ENCODE measurements around the gene FAM240A. TPM values are rescaled to one million over a fixed set of nuclear protein-coding genes. Genes with fewer than 3 reads are reported as not detected.
A peak's percentile ranks its signal among the peaks of the same experiment; 100 is the strongest.

FAM240A gene
- not detected for total RNA-seq

DNA sequence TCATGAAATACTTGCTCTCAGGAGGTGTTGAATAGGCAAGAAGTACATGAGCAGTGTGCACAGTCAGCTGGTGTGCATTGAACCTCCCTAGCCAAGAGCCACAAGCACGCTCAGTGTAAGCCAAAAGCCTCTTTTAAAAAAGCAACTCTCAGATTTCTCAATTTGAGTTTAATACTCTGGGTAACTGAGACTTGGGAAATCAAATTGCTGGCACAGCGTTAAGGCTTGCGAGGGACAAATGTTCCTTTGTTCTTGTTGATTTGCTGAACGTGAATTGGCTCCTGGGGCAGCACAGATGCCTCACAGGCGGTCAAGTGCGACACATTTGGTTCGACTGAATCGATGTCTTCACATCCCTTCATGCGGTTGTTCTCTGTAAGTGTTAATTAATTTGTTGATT is at the start of gene FAM240A:
TSS of gene FAM240A (plus strand) at position 202 of the 400 bp plus-strand sequence. CDS start at position 361, 159 bp downstream.
- ATAC-seq (no peak), DNase-seq (no peak)
- no peak within 1 kb of the TSS for H3K4me3 Mint-ChIP-seq
- H3K36me3 Mint-ChIP-seq: no peaks in the 10 kb centered on the region
- no peak within 1 kb of the TSS for H3K27ac Mint-ChIP-seq
- H3K4me1 Mint-ChIP-seq: no peaks in the 10 kb centered on the region
- H3K27me3 Mint-ChIP-seq: peaks cover 36% of the 10 kb centered on the region
- CTCF ChIA-PET: no interaction called here
- H3K9me3 Mint-ChIP-seq (ENCODE audit: low read depth): no peaks in the 10 kb centered on the region

GRCh38 chr3:46564190-46565021 is 47.9 kb upstream of the FAM240A start:
- ATAC-seq (no peak), DNase-seq (no peak)
- CTCF ChIA-PET: interaction anchor here (0.8 to 1.4 kb wide), 5 partner anchors 13 to 76 kb away, joined by 3 to 16 read pairs (median 3); no protein-coding TSS in a partner anchor
- peaks cover 4% of the 10 kb centered on the region for H3K9me3 Mint-ChIP-seq (ENCODE audit: low read depth)
- H3K36me3 Mint-ChIP-seq: peaks cover 4% of the 10 kb centered on the region
- H3K4me1 Mint-ChIP-seq: peaks cover 15% of the 10 kb centered on the region
- peaks cover 42% of the 10 kb centered on the region for H3K27me3 Mint-ChIP-seq
- no peak overlapping the region for H3K27ac Mint-ChIP-seq
- H3K4me3 Mint-ChIP-seq: no peak overlapping the region

DNA sequence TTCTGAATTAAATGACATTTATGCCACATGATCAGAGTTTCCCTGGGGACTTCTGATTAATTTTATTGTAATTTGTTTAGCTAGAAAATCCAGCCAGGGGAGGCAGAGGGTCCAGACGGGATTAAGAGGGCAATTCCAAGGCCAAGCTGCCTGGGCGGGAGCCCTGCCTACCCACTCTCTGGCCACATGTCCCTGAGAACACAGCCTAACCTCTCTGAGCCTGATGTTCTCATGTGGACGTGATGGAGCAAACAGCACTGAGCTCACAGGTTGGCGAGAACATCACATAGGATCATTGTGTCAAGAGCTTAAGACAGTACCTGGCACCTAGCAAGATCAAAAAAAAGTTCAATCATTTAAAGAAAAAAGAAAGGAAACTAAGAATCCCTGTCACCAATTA is 47.2 kb upstream of the FAM240A start:
- Mint-ChIP-seq H3K4me3 (peak overlapping the region; percentile 56), H3K9me3 (ENCODE audit: low read depth) (peaks cover 4% of the 10 kb centered on the region), H3K27me3 (peaks cover 42% of the 10 kb centered on the region), H3K36me3 (peaks cover 4% of the 10 kb centered on the region), H3K4me1 (peaks cover 15% of the 10 kb centered on the region), H3K27ac (no peak overlapping the region)
- ATAC-seq (no peak), DNase-seq (no peak)
- CTCF ChIA-PET: interaction anchor here (0.8 to 1.4 kb wide), 6 partner anchors 14 to 76 kb away, joined by 3 to 16 read pairs (median 3); no protein-coding TSS in a partner anchor

DNA sequence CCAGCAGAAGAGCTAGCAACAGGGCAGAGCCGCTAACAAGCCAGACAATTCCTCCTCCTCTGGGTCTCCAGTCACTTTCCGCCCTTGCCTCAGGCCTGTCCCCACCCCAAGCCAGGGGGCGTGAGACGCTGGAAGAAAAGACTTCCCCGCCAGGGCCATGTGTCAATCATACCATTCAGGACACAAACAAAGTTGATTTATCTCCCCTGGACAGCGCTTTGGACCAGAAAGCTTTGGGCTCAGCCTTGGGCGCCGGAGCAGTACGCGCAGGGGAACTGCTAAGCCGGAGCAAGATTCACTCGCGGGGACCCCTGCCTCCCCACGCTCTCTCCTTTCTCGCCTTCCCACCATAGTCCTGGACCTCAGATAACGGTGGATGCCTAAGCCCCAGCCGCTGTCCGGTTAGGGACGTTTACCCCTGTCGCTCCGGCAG is 46.7 kb upstream of the FAM240A start:
- peaks cover 44% of the 10 kb centered on the region for H3K27me3 Mint-ChIP-seq
- H3K9me3 Mint-ChIP-seq (ENCODE audit: low read depth): peaks cover 4% of the 10 kb centered on the region
- DNase-seq: peak; percentile 35
- H3K4me3 Mint-ChIP-seq: peak overlapping the region; percentile 56
- H3K4me1 Mint-ChIP-seq: peaks cover 15% of the 10 kb centered on the region
- no peak overlapping the region for H3K27ac Mint-ChIP-seq
- CTCF ChIA-PET: interaction anchor here (0.8 to 1.4 kb wide), 4 partner anchors 18 to 77 kb away, joined by 3 to 16 read pairs (median 4); no protein-coding TSS in a partner anchor
- H3K36me3 Mint-ChIP-seq: peaks cover 4% of the 10 kb centered on the region
- peak; percentile 12 for ATAC-seq

GRCh38 chr3:46566040-46566641 is 46.2 kb upstream of the FAM240A start, which contains the start of gene LRRC2:
LRRC2 (minus strand) TSS chr3:46566302; CDS start chr3:46551591, 14,711 bp downstream.
- H3K4me1 Mint-ChIP-seq: peaks cover 15% of the 10 kb centered on the region
- peak within 1 kb of the TSS; percentile 56 for H3K4me3 Mint-ChIP-seq
- ATAC-seq (peak; percentile 73), DNase-seq (peak; percentile 67)
- H3K9me3 Mint-ChIP-seq (ENCODE audit: low read depth): peaks cover 4% of the 10 kb centered on the region
- peaks cover 4% of the 10 kb centered on the region for H3K36me3 Mint-ChIP-seq
- H3K27me3 Mint-ChIP-seq: peaks cover 44% of the 10 kb centered on the region
- no peak within 1 kb of the TSS for H3K27ac Mint-ChIP-seq
- CTCF ChIA-PET: interaction anchor here (0.9 to 1.0 kb wide), 2 partner anchors 17 to 77 kb away, joined by 3 read pairs; no protein-coding TSS in a partner anchor

DNA sequence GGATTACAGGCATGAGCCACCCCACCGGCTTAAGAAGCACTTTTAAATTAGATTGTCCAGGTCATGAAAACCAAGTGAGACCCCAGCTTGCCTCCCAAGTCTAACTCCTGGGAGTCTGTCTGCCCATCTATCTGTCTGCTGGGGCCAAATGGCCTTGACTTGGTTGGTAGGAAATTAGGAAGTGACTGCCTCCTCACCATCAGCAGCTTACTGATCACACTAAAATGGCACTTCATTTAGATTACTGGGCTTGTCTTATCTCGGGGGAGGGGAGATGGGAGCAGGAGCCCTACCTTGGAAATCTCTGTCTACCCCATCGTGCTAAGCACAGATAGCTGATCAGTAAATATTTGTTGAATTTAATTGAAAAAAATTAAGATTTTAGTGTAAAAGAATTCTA is 40.6 kb upstream of the FAM240A start:
- no peak overlapping the region for H3K27ac Mint-ChIP-seq
- H3K27me3 Mint-ChIP-seq: peaks cover 43% of the 10 kb centered on the region
- no peak for ATAC-seq
- H3K9me3 Mint-ChIP-seq (ENCODE audit: low read depth): no peaks in the 10 kb centered on the region
- no peaks in the 10 kb centered on the region for H3K4me1 Mint-ChIP-seq
- H3K36me3 Mint-ChIP-seq: peaks cover 2% of the 10 kb centered on the region
- H3K4me3 Mint-ChIP-seq: no peak overlapping the region
- CTCF ChIA-PET: interaction anchor here (0.6 to 3.2 kb wide), 4 partner anchors 13 to 83 kb away, joined by 3 to 15 read pairs (median 5); no protein-coding TSS in a partner anchor
- DNase-seq: peak; percentile 36

- CTCF ChIA-PET: no interaction called here
- Mint-ChIP-seq H3K4me1 (no peaks in the 10 kb centered on the region), H3K27me3 (peaks cover 39% of the 10 kb centered on the region), H3K27ac (no peak overlapping the region), H3K36me3 (no peaks in the 10 kb centered on the region), H3K9me3 (ENCODE audit: low read depth) (no peaks in the 10 kb centered on the region), H3K4me3 (no peak overlapping the region)
- no peak for DNase-seq
- ATAC-seq: no peak
Observed at GRCh38 chr3:46573701-46574100, 38.6 kb upstream of the FAM240A start.

GRCh38 chr3:46574243-46574646 is 38.1 kb upstream of the FAM240A start:
- Mint-ChIP-seq H3K27ac (no peak overlapping the region), H3K4me3 (no peak overlapping the region), H3K27me3 (peaks cover 40% of the 10 kb centered on the region), H3K9me3 (ENCODE audit: low read depth) (no peaks in the 10 kb centered on the region), H3K4me1 (no peaks in the 10 kb centered on the region), H3K36me3 (no peaks in the 10 kb centered on the region)
- DNase-seq (no peak), ATAC-seq (no peak)
- CTCF ChIA-PET: no interaction called here

DNA sequence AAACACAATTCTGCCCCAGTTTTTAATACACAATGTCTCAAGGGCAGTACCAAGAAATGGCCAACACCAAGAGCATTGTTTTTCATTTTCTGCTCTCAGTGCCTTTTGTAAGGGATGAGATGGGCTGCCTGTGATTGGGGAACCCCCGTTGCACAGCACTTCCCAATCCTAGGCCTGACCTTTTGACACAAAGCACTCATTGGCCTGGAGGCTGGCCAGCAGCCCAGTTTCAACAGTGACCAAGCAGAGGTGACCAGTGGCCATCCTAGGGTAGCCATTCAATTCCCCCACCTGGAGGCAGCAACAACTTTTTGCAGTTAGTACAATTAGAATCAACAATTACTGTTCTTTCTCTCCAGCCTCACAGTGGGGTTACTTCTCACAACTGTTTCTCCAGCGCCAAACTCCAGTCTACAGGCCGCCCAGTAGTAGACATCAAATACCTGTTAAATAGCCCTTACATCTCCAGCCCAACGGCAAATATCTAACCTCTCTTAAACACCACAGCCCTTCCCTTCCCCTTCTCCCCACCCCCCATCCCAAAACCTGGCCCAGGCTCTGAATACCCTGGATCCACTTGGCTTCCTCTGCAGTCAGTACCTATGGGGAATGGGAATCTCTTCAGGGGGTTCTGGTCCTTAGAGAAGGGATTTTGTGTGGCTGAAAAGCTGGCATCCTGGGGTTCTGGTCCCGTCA is 37.3 kb upstream of the FAM240A start:
- peaks cover 37% of the 10 kb centered on the region for H3K27me3 Mint-ChIP-seq
- ATAC-seq: no peak
- no peaks in the 10 kb centered on the region for H3K4me1 Mint-ChIP-seq
- no peak for DNase-seq
- no peaks in the 10 kb centered on the region for H3K9me3 Mint-ChIP-seq (ENCODE audit: low read depth)
- H3K27ac Mint-ChIP-seq: no peak overlapping the region
- H3K4me3 Mint-ChIP-seq: no peak overlapping the region
- H3K36me3 Mint-ChIP-seq: no peaks in the 10 kb centered on the region
- CTCF ChIA-PET: no interaction called here

DNA sequence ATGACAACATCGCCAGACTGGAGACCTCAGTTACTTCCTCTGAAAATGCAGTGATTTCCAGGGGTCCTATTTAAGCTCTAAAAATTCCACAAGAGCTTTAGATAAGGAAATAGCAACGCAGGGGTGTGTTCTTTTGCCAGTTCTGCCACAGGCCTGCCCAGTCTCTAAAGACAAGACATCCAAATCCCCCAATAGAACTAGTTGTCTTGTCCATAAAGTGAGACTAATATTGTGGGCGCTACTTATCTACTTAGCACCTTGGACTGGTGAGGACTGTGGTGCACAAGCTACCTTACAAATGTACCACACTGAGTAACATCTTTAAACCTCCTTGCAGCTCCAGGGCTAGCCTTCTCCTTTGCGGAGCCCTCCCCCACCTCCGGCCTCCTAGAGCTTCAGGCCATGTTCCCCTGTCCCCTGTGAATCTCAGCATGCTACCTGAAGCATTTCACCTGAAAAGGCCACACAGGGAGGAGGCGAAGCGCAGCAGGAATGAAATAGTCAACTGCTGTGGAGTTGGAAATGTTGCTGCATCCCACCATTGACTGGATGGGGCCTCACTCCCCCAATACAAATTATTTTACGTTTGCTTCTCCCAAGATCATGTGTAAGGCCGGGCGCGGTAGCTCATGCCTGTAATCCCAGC is 36.6 kb upstream of the FAM240A start:
- DNase-seq (no peak), ATAC-seq (no peak)
- CTCF ChIA-PET: interaction anchor here (1.1 kb wide), 1 partner anchor 54 kb away, joined by 4 read pairs; no protein-coding TSS in a partner anchor
- Mint-ChIP-seq H3K27me3 (peaks cover 34% of the 10 kb centered on the region), H3K36me3 (no peaks in the 10 kb centered on the region), H3K27ac (no peak overlapping the region), H3K4me1 (no peaks in the 10 kb centered on the region), H3K4me3 (no peak overlapping the region), H3K9me3 (ENCODE audit: low read depth) (no peaks in the 10 kb centered on the region)

DNA sequence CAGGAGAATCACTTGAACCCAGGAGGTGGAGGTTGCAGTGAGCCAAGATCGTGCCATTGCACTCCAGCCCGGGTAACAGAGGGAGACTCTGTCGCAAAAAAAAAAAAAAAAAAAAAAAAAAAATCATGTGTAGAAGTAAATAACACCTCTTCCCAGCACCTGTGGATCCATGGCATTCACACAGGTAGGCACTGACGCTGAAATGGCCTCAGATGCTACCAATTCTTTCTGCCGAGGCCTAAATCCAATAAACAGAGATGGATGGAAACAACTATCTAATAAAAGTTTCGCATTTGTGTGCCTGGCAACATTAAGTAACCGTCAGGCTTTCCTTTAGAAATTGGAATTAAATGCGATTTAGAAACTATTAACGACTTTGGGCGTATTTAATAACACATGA is 35.9 kb upstream of the FAM240A start:
- H3K4me3 Mint-ChIP-seq: no peak overlapping the region
- no peaks in the 10 kb centered on the region for H3K9me3 Mint-ChIP-seq (ENCODE audit: low read depth)
- no peak overlapping the region for H3K27ac Mint-ChIP-seq
- H3K36me3 Mint-ChIP-seq: no peaks in the 10 kb centered on the region
- DNase-seq (no peak), ATAC-seq (no peak)
- H3K4me1 Mint-ChIP-seq: no peaks in the 10 kb centered on the region
- H3K27me3 Mint-ChIP-seq: peaks cover 40% of the 10 kb centered on the region
- CTCF ChIA-PET: interaction anchor here (1.1 kb wide), 1 partner anchor 53 kb away, joined by 4 read pairs; no protein-coding TSS in a partner anchor

- CTCF ChIA-PET: interaction anchor here (1.1 kb wide), 1 partner anchor 53 kb away, joined by 4 read pairs; no protein-coding TSS in a partner anchor
- H3K9me3 Mint-ChIP-seq (ENCODE audit: low read depth): no peaks in the 10 kb centered on the region
- no peak for DNase-seq
- H3K27ac Mint-ChIP-seq: no peak overlapping the region
- no peaks in the 10 kb centered on the region for H3K4me1 Mint-ChIP-seq
- no peak for ATAC-seq
- H3K36me3 Mint-ChIP-seq: no peaks in the 10 kb centered on the region
- H3K4me3 Mint-ChIP-seq: no peak overlapping the region
- H3K27me3 Mint-ChIP-seq: peaks cover 43% of the 10 kb centered on the region
Observed at GRCh38 chr3:46576879-46577278, 35.4 kb upstream of the FAM240A start.
